Measurements from ENCODE around the gene RPS28. TPM values are rescaled to one million over a fixed set of nuclear protein-coding genes. Genes with fewer than 3 reads are reported as not detected.

Gene RPS28
- total RNA-seq: 316 and 569 TPM in 2 replicates

DNA sequence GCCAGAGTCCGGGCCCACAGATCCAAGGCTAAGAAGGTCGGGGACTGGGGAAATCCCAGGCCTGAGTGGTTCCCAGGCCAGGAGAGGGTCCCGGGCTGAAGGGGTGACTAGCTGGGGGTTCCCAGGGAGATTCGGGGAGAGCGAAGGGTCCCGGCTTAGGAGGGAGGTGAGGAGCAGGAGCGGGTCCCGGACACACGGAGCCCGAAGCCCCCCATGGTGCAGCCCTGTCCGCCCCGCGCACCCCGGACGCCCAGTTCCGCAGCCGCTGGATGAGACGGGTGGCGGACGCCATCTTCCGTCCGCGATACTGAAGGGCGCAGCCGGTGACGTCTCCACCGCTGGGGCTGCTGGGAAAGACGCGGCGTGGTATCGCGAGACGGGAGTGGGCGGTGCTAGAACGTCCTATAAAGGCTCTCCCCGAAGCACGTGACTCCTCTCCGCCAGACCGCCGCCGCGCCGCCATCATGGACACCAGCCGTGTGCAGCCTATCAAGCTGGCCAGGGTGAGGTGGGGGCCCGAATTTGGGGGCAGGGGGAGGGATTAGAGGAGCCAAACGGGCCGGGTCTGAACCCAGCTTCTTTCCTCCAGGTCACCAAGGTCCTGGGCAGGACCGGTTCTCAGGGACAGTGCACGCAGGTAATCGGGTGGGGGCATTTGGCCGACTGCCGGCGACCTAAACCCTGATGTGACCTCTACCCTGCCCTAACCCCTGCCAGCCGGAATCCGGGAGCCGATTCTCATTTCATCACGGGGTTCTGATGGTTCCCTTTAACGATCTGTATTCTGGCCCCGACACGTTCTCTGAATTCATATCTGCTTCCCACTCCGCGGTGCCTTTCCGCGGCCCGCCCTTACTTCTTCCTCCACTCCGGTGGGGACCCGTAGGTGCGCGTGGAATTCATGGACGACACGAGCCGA lies at the start of gene RPS28, which contains the start of gene NDUFA7:
RPS28 (plus strand) TSS at position 430 of the 919 bp plus-strand sequence; CDS start at position 465, 35 bp downstream.
NDUFA7 (minus strand) TSS at position 309 of the 919 bp plus-strand sequence; CDS start at position 292, 17 bp downstream.

GRCh38 chr19:8307965-8308866 lies 13.1 kb upstream of the RPS28 start, which contains the start of gene CD320:
Gene CD320 (minus strand): TSS chr19:8308358. CDS start chr19:8308290, 68 bp downstream.

DNA sequence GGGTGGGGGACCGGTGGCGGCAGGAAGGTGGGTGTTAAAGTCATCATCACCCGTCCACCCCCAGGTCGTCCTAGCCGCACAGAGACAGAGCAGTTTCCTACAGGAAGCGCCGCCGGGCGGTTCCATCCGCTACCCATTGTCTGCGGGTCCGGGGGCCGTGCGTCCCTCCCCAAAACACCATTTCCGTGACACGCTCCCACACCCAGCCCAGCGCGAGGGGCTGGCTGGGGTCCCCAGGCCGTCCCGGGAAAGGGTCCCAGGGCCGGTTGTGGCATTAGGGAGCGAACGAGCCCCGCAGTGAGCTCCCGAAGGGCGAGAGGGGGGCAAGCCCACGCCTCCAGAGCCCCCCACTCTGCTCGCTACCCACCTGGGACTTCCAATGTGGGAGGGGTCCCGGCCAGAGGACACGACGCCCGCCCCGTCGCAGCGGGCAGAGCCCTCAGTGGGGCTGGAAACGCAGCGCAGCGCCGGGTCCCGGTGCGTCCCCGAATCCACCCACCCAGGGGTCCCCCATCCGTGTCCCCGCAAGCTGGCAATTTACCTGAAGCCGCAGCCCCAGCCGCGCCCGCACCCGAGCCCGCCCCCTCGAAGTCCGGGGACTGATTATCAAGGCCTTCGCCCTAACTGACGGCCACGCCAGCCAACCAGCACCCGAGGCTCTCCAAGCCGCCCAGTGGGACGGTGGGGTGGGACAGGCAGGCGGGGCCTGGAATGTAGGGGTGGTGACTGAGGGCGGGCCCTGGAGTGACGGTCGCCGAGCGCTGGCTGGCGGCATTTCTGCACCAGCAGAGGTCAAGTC lies 21.6 kb downstream of the RPS28 start, which contains the start of gene KANK3:
KANK3 (minus strand) TSS at position 579 of the 799 bp plus-strand sequence. CDS start 5,434 bp downstream, outside the sequence.

DNA sequence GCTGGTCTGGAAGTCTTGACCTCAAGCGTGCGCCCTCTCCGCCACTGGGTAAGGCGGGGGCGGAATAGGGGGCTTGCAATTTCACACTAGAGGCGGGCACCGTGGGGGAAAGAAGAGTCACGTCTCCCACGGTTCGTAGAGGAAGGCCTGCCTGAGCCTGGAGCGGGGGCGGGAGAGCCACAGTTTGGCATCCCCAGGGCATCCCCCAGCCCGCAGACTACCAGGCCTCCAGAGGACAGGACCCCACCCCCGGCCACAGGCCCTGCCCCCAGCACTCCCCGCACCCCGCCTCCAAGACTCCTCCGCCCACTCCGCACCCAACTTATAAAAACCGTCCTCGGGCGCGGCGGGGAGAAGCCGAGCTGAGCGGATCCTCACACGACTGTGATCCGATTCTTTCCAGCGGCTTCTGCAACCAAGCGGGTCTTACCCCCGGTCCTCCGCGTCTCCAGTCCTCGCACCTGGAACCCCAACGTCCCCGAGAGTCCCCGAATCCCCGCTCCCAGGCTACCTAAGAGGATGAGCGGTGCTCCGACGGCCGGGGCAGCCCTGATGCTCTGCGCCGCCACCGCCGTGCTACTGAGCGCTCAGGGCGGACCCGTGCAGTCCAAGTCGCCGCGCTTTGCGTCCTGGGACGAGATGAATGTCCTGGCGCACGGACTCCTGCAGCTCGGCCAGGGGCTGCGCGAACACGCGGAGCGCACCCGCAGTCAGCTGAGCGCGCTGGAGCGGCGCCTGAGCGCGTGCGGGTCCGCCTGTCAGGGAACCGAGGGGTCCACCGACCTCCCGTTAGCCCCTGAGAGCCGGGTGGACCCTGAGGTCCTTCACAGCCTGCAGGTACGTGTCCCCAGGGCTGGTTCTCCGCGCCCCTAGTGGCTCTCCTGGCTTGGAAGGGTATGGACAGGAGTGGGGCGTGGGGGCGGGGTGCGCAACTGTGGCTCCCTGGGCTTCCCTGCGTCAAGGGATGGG lies 42.8 kb downstream of the RPS28 start, which contains the start of gene ANGPTL4:
ANGPTL4 (plus strand) TSS at position 353 of the 969 bp plus-strand sequence; CDS start at position 520, 167 bp downstream.

Other genes with a start within 250 kb of the RPS28 start
- not detected in 2 replicates for gene FBN3, start 171.9 kb upstream of the RPS28 start, total RNA-seq
- 5.8 and 8.1 TPM in 2 replicates for gene CERS4, start 112.1 kb upstream of the RPS28 start, total RNA-seq
- 6.8 and 9.8 TPM in 2 replicates for gene CD320, start 13.1 kb upstream of the RPS28 start, total RNA-seq
- 18.7 and 24.3 TPM in 2 replicates for gene NDUFA7, start 121 bp upstream of the RPS28 start, total RNA-seq
- 0.57 and 1.7 TPM in 2 replicates for gene KANK3, start 21.8 kb downstream of the RPS28 start, total RNA-seq
- 3.4 and 5.9 TPM in 2 replicates for gene ANGPTL4, start 42.7 kb downstream of the RPS28 start, total RNA-seq
- gene RAB11B, start 68.9 kb downstream of the RPS28 start, total RNA-seq: 53.3 and 120 TPM in 2 replicates
- 38.3 and 43.4 TPM in 2 replicates for gene MARCHF2, start 91.8 kb downstream of the RPS28 start, total RNA-seq
- gene HNRNPM, start 123.5 kb downstream of the RPS28 start, total RNA-seq: 34.9 and 76.1 TPM in 2 replicates
- 0.14 TPM in 1 of 2 replicates, not detected in the other for gene PRAM1, start 181.1 kb downstream of the RPS28 start, total RNA-seq
- gene ZNF414, start 192.7 kb downstream of the RPS28 start, total RNA-seq: 0.68 and 5.3 TPM in 2 replicates